ENCODE measurements around the gene HLA-DRB5. TPM values are rescaled to one million over a fixed set of nuclear protein-coding genes. Genes with fewer than 3 reads are reported as not detected.

Gene HLA-DRB5
- total and polyA plus RNA-seq, 2 experiments from 2014 or later, result 0.19 TPM; not detected in 1

DNA sequence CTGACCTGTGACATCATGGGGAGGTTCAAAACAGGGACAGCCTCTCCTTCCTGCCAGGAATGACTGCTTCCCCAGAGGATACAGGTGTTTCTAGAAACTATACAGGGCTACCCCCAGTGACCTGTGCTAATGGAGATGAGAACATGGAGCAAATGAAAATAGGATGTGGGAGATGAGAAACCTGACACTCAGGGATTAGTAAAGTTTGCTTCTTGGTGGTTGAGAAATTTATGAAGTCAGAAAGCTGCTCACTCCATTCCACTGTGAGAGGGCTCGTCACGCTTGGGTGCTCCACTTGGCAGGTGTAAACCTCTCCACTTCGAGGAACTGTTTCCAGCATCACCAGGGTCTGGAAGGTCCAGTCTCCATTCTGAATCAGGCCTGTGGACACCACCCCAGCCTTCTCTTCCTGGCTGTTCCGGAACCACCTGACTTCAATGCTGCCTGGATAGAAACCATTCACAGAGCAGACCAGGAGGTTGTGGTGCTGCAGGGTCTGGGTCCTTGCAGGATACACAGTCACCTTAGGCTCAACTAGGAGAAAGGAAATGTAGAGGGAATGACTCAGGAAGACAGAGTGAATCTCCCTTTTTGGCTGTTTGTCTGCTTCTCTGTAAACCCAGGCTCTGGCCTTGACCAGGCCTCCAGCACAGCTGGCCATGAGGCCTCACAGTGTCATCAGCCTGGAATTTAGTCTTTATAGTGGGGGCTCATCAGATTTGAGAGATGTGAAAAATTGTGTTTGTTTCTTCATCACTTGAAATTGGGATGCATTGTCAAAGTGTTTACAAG, 10.8 kb downstream of the HLA-DRB5 start:
- no peak for TF ChIP-seq EZH2phosphoT487 (IDR thresholded peaks at IDR 0.05; ENCODE audit: insufficient read depth, low read depth)
- TF ChIP-seq EZH2 (IDR thresholded peaks at IDR 0.05; ENCODE audit: insufficient read depth, poor library complexity, severe bottlenecking), result no peak
- no peaks in the 10 kb centered on the region for H3K9me3 ChIP-seq (ENCODE audit: low read depth)
- H3K27me3 ChIP-seq (replicated peaks; ENCODE audit: insufficient read depth), result no peaks in the 10 kb centered on the region
- no peak overlapping the region for H3K4me3 ChIP-seq
- in situ Hi-C loops (cut with MboI), result no loop called here
- H3K4me2 ChIP-seq (ENCODE audit: unreplicated experiment), result no peak overlapping the region
- no peaks in the 10 kb centered on the region for H3K79me2 ChIP-seq (ENCODE audit: insufficient read depth)
- no peak overlapping the region for H2AFZ ChIP-seq
- DNase-seq, result no peak
- H3K9me2 ChIP-seq (ENCODE audit: insufficient read depth), result no peaks in the 10 kb centered on the region
- no peaks in the 10 kb centered on the region for H3K4me1 ChIP-seq (ENCODE audit: insufficient read depth)
- H3F3A ChIP-seq (ENCODE audit: insufficient read depth), result no peaks in the 10 kb centered on the region
- no peaks in the 10 kb centered on the region for H4K20me1 ChIP-seq (ENCODE audit: insufficient read depth)
- H3K9ac ChIP-seq, result no peak overlapping the region
- WGBS, 2 experiments (ENCODE audit: low coverage in 1 of 2, low lambda C conversion rate in 2 of 2, missing lambda C conversion rate in 2 of 2), result 51 to 80% methylated on average over 1 to 4 of the region's 4 CpGs
- H3K36me3 ChIP-seq (ENCODE audit: low read depth), result no peaks in the 10 kb centered on the region
- no peak overlapping the region for H3K27ac ChIP-seq

DNA sequence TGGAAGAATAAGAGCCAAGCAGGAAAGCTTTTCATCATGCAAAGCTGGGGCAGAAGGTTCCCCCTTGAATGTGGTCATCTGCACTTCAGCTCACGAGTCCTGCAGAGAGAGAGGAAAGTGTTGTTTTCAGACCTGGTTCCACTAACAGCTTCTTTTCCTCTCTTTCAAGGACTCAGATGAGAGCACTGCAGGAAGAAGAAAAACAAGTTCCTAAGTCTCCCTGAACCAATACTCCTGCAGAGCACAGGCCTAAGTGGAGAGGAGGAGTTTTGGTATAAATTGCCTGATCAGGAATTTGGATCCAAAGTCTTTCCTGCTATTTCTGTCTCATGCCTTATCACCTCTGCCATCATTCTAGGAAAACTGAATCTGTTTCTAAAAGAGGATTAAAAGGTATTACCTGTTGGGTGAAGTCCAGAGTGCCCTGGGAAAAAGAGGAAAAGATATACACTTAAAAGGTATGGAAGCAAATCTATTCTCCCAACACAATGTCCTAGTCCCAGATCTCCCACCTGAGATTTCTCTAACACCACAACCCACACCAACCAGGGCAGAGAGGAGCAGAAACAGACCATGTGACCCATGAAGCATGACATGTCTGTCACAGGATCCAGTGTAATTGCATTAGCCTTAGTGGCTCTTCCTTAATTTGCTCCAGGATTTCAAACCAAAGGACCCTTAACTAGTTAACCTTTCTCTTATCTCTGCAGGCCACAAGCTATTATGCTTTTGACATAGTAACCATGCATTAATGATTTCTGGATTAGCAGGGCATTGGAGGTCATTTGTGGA, 12.2 kb downstream of the HLA-DRB5 start:
- in situ Hi-C loops (cut with MboI), result no loop called here
- no peak overlapping the region for H3K4me3 ChIP-seq
- H3K9me2 ChIP-seq (ENCODE audit: insufficient read depth), result no peaks in the 10 kb centered on the region
- H3K9ac ChIP-seq, result no peak overlapping the region
- H3K9me3 ChIP-seq (ENCODE audit: low read depth), result no peaks in the 10 kb centered on the region
- whole genome bisulfite sequencing, 2 experiments (ENCODE audit: low coverage in 1 of 2, low lambda C conversion rate in 2 of 2, missing lambda C conversion rate in 2 of 2), result 40% methylated on average over 1 of the region's 1 CpG; no CpG with 5 or more reads in 1 of the 2 experiments
- H2AFZ ChIP-seq, result no peak overlapping the region
- H3K4me1 ChIP-seq (ENCODE audit: insufficient read depth), result no peaks in the 10 kb centered on the region
- no peaks in the 10 kb centered on the region for H3F3A ChIP-seq (ENCODE audit: insufficient read depth)
- no peaks in the 10 kb centered on the region for H3K79me2 ChIP-seq (ENCODE audit: insufficient read depth)
- H3K27me3 ChIP-seq (replicated peaks; ENCODE audit: insufficient read depth), result no peaks in the 10 kb centered on the region
- DNase-seq, result no peak
- no peaks in the 10 kb centered on the region for H4K20me1 ChIP-seq (ENCODE audit: insufficient read depth)
- no peak overlapping the region for H3K27ac ChIP-seq
- H3K36me3 ChIP-seq (ENCODE audit: low read depth), result no peaks in the 10 kb centered on the region
- no peak overlapping the region for H3K4me2 ChIP-seq (ENCODE audit: unreplicated experiment)
- no peak for TF ChIP-seq EZH2phosphoT487 (IDR thresholded peaks at IDR 0.05; ENCODE audit: insufficient read depth, low read depth)
- no peak for TF ChIP-seq EZH2 (IDR thresholded peaks at IDR 0.05; ENCODE audit: insufficient read depth, poor library complexity, severe bottlenecking)

DNA sequence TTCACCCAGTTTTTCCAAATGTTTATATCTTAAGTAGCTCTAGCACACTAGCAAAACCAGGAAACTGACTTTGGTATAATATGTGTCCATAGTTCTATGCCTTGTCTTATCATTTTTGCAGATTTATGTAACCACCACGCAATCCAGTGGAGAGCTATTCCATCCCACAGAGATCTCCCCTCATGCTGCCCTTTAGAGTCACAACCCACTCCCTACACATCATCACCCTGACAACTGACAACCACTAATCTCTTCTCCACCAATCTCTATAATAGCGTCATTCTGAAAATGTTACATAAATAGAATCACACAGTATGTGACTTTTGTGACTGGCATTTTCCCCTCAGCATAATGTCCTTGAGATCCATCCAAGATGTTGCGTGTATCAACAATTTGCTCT, 29.1 kb downstream of the HLA-DRB5 start:
- Histone ChIP-seq H3K4me3 (no peak overlapping the region), H3K9ac (no peak overlapping the region), H3K27ac (no peak overlapping the region), H3K4me2 (ENCODE audit: unreplicated experiment) (no peak overlapping the region), H2AFZ (no peak overlapping the region), H3K9me3 (ENCODE audit: low read depth) (no peaks in the 10 kb centered on the region), H3K9me2 (ENCODE audit: insufficient read depth) (no peaks in the 10 kb centered on the region), H3K4me1 (ENCODE audit: insufficient read depth) (no peaks in the 10 kb centered on the region), H3K27me3 (replicated peaks; ENCODE audit: insufficient read depth) (no peaks in the 10 kb centered on the region), H4K20me1 (ENCODE audit: insufficient read depth) (no peaks in the 10 kb centered on the region), H3K79me2 (ENCODE audit: insufficient read depth) (no peaks in the 10 kb centered on the region), H3F3A (ENCODE audit: insufficient read depth) (no peaks in the 10 kb centered on the region), H3K36me3 (ENCODE audit: low read depth) (no peaks in the 10 kb centered on the region)
- DNase-seq, result no peak
- TF ChIP-seq EZH2 (IDR thresholded peaks at IDR 0.05; ENCODE audit: insufficient read depth, poor library complexity, severe bottlenecking), result no peak
- TF ChIP-seq EZH2phosphoT487 (IDR thresholded peaks at IDR 0.05; ENCODE audit: insufficient read depth, low read depth), result no peak
- 0% methylated on average over 3 of the region's 3 CpGs for WGBS, 2 experiments (ENCODE audit: low coverage in 1 of 2, low lambda C conversion rate in 2 of 2, missing lambda C conversion rate in 2 of 2)
- in situ Hi-C loops (cut with MboI), result no loop called here

DNA sequence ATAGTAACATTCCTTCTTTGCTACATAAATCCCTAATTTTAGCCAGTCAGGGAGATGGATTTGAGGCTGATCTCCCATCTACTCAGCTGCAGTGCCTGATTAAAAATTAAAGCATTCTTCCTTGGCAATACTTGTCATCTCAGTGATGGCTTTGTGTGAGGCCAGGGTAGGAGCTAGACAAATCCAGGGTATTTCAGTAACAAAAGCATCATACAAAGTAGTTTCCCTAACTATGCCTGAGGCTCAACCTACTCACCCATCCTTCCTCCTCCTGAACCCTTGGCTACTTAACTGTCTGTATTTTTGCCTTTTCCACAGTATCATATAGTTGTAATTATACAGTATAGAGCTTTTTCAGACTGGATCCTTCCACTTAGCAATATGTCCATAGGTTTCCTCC, 37.7 kb downstream of the HLA-DRB5 start:
- H3K27ac ChIP-seq, result no peak overlapping the region
- H3K79me2 ChIP-seq (ENCODE audit: insufficient read depth), result no peaks in the 10 kb centered on the region
- in situ Hi-C loops (cut with MboI), result no loop called here
- H3K9me3 ChIP-seq (ENCODE audit: low read depth), result no peaks in the 10 kb centered on the region
- no peaks in the 10 kb centered on the region for H3K9me2 ChIP-seq (ENCODE audit: insufficient read depth)
- H3K4me1 ChIP-seq (ENCODE audit: insufficient read depth), result no peaks in the 10 kb centered on the region
- no peak overlapping the region for H2AFZ ChIP-seq
- H3K27me3 ChIP-seq (replicated peaks; ENCODE audit: insufficient read depth), result no peaks in the 10 kb centered on the region
- H4K20me1 ChIP-seq (ENCODE audit: insufficient read depth), result no peaks in the 10 kb centered on the region
- no peak overlapping the region for H3K4me2 ChIP-seq (ENCODE audit: unreplicated experiment)
- no peaks in the 10 kb centered on the region for H3F3A ChIP-seq (ENCODE audit: insufficient read depth)
- H3K36me3 ChIP-seq (ENCODE audit: low read depth), result no peaks in the 10 kb centered on the region
- H3K9ac ChIP-seq, result no peak overlapping the region
- TF ChIP-seq EZH2phosphoT487 (IDR thresholded peaks at IDR 0.05; ENCODE audit: insufficient read depth, low read depth), result no peak
- no peak for TF ChIP-seq EZH2 (IDR thresholded peaks at IDR 0.05; ENCODE audit: insufficient read depth, poor library complexity, severe bottlenecking)
- H3K4me3 ChIP-seq, result no peak overlapping the region
- no peak for DNase-seq
